HG03025 (cell line): ENCODE measurements around the gene OXTR.

Experiments
- ATAC-seq: cut with Tn5 transposase; IDR thresholded peaks from one replicate; pipeline ENCODE4 v1.9.1; 2021; ENCODE audit warnings: mild to moderate bottlenecking, moderate library complexity; ENCODE audit not compliant: unreplicated experiment, low FRiP score

Gene OXTR

DNA sequence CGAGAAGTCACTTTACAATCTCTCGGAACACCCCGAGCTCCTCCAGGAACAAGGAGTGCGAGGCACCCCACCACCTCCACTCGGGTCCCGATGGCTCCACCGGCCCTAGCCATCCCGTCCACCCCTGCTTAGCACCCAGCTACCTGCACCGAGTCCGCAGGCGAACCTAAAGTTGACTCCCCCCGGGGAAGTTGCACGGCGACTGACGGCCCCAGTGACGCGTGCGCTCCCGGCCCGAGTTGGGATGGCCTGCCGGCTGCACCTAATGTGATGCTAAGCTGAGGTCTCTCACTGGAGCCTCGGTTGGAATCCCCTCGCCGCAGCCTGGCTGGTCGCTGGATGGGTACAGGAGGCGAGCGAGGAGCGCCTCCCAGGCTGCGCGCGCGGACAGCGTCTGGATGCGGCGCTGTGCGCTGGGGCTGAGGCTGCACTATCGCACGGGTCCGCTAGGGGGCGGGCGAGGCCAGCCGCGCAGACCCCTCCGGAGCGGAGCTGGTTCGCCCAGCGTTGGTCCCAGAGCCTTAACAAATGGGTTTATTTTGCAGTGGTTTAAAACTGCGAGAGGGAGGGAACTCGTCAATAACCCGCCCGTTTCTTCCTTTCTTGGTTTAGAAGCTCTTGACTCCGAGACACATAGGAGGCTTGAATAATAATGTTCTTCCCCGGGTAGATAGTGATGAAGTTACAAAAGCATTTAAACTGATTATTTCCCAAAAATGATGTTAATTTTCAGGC, at the start of gene OXTR:
OXTR (minus strand) TSS at position 526 of the 735 bp plus-strand sequence. CDS start 1,426 bp downstream, outside the sequence.
- ATAC-seq = peak; percentile 79

DNA sequence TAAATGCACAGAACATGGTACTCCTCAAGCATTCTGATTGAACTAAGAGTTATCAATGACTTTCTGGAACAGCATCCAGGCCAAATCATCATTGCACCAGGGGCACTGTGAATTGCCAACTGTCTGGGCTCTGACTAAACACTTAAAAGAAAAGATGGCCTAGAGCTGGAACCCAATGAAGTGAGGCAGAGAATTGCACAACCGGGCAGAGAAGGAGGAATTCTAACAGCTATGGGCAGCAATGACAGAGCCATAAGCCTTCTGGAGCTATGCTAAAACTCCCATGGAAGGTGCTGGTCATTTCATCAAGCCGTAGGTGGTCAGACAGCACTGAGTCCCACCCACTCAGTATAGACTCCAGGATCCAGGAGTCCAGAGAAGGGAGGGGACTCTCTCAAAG, 48.1 kb upstream of the OXTR start:
- no peak for ATAC-seq

DNA sequence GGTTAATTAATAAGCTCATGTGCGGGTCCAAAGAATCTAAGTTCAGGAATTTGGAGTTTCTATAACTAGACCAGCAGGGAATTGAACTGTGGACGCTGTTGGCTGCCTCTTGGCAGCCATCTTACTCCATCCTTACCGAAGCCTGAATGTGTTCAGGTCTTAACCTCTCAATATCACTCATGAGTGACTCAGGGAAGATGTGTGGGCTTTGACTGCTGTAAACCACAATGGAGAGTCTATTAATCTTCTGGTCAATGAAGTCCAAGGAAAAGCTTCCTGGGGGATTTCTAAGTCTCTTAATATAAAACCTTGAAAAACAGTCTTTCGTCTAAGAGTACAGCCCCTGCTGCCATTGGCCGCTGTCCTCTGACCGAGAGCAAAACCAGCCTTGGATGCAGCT, 46.7 kb upstream of the OXTR start:
- ATAC-seq = no peak

GRCh38 chr3:8813411-8813810, 44.0 kb upstream of the OXTR start:
- no peak for ATAC-seq

DNA sequence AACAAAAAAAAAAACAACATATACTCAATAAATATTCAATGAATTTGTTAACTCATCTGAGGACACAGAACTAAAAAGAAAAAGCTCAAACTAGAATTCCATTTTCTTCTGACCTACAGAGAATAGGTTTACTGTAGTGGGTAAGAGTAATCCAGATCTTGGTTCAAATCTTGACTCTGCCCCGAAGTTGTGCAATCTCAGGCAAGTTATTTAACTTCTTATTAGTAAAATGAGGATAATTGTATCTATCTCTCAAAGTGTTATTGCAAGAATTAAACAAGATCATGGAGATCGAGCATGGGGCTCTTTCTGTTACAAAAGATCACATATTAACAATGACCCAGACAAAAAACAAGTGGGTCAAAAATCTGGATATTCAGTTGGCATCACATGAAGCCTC, 41.1 kb upstream of the OXTR start:
- ATAC-seq = no peak

DNA sequence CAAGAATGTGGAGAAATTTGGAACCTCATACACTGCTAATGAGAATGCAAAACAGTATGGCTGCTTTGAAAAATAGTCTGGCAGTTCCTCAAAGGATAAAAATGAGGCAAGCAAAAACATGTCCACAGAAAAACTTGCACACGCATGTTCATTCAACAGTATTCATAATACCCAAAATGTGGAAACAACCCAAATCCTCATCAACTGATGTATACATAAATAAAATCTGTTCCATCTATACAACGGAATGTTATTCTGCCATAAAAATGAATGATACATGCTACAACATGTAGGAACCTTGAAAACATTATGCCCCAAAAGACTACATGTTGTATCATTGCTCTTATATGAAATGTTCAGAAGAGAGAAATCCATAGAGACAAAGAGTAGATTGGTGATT, 36.4 kb upstream of the OXTR start:
- no peak for ATAC-seq

DNA sequence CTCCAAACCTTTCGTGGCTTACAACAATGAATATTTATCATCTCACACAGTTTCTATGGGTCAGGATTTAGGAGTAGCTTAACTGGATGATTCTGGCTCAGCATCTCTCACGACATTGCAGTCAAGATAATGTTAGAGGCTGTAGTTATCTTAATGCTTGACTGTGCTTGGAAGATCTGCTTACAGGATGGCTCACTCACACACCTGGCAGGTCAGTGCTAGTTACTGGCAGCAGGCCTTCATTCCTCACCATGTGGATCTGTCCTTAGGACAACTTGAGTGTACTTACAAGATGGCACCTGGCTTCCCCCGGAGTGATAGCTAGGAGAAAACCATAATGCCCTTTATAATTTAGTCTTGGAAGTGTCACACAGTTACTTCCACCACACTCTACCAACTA, 32.8 kb upstream of the OXTR start:
- ATAC-seq = no peak

DNA sequence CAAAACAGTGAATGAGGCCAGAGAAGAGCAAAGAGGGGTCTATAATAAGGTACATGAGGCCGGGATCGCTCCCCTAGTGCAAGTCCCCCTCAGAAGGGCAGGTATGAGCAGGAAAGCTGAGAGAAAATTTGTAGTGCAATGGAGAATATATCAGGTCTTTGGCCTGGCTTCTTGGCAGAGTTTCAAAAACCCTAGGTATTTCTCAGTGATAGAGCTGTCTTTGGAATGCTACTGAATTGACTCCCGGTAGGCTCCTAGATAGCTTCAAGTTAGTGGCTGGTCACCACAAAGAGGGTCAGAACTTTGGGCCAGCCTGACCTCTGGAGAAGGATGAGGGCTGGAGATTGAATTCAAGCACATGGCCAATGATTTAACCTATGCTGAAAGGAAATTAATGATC, 30.6 kb upstream of the OXTR start:
- no peak for ATAC-seq

DNA sequence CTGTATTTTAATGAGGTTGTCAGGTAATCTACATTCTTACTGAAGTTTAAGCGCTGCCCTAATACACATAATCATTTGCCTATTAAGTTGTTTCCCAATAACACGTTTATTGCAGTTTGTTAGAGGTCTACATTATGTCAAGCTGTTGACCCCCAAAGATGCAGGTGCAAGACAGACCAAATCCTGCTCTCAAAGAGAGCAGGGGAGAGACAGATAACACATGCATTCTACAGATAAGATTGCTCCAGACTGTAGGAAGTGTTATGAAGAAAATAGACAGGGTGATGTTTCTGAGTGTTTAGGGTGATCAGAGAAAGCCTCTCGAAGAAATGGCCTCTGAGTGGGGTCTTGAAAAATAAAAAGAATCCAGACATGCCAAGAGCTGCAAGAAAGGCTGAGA, 24.8 kb upstream of the OXTR start:
- ATAC-seq = no peak

GRCh38 chr3:8793242-8793641, 23.8 kb upstream of the OXTR start:
- ATAC-seq = no peak

GRCh38 chr3:8790529-8790928, 21.1 kb upstream of the OXTR start:
- ATAC-seq = no peak

GRCh38 chr3:8784676-8785435, 15.4 kb upstream of the OXTR start:
- no peak for ATAC-seq

- ATAC-seq = no peak
These were observed 10.9 kb upstream of the OXTR start for GRCh38 chr3:8780279-8780678.

DNA sequence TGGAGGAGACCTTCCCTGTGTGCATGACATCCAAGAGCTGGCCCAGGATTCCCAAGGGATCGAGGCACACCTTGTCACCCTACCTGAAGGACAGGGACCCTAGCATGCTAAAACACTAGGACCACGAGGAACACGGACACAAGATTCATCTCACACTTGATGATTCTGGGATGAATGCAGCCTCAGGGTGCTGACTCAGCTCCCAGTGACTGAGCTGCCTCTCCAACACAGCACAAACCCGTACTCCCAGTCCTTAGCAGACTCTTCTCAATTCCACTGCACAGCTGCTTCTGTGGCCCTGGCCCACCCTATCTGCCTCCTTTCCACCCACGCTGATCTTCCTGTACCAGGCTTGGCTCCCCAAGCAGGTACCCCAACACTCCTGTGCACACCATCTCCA, 9.1 kb upstream of the OXTR start:
- ATAC-seq = no peak

DNA sequence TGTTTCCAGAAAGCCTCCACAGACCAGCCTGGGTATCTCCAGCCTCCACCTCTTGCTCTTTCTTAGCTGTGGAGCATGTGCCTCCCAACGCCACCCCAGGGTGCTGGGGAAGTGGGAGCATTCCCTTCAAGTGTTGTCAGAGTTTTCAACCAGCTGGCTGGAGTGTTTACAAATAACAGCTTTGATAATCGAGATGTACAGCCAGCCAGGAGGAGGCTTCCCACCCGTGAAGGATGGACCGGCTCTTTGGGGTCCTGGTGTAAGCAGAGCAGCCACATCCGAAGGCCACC, 8.5 kb upstream of the OXTR start:
- ATAC-seq = peak; percentile 34

DNA sequence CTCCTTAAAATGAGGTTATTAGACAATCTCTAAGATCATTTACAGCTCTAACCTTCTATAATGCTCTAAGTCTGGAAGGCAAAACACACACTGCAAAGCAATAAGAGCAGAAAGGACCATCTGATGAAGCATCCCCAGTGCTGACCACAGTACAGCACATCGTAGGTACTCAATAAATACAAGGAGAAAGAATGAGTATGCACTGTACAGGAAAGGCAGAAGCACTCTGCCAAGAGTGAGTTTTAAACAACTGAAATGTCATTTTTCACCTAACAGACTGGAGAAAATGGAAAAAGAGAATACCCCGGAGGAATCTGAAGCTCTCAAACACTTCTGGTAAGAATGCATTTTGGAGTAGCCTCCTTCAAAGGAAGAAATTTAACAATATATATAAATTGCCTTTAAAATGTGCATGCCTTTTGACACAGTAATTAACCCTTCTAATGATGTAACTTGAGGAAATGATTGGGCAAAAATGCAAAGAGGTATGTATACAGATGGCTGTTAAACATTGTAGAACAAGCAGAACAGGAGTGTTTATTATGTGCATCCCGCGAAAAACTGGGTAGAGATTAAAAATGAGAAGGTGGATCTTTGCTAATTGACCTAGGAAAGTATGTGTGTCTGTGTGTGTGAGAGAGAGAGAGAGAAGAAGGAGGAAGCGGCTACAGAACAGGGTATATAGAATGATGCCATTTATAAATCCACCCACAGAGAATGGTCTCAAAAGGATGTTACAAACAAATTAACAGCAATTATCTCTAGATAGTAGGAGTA, 8.0 kb upstream of the OXTR start:
- ATAC-seq = peak; percentile 54

- ATAC-seq = no peak
These were observed 7.0 kb upstream of the OXTR start for GRCh38 chr3:8776406-8776805.

DNA sequence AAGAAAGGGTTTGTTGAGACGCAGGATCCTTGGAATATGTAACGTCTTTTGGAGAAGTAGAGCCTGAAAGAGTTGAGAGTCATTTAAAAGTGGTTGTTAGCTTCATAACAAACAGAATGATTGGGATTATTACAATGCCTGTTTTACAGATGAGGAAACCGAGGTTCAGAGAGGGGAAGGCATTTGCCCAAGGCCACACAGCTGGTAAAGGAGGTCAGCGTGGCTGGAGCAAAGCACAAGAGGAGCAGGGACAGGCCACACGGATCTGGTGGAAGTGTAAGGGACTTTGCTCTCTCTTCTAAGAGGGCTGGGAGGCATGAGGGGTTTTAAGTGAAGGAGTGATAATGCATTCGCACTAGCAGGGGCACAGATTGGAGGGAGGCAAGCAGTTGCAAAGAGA, 6.2 kb upstream of the OXTR start:
- ATAC-seq = no peak

DNA sequence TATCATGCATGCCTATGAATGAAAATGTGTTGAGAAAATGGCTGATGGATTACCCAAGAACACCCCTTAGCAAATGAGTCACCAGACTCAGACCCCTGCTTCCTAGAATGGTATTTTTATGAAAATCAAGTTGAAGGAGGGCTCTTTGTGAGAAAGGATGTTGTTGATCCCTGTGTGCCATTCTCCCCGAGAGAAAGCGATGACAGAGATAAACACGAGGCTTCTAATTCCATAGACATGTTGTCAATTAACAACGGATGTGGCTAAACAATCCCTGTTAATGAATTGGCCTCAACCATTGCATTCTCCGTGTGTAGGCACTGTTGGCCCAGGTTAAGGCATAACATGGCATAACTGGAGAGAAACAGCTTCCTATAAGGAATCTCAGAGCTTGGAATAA, 5.8 kb upstream of the OXTR start:
- no peak for ATAC-seq

GRCh38 chr3:8773941-8774542, 4.6 kb upstream of the OXTR start:
- ATAC-seq = no peak
